Ovary (tissue), 9 donors: ENCODE measurements around the gene IFNA16. TPM values are rescaled to one million over a fixed set of nuclear protein-coding genes. Genes with fewer than 3 reads are reported as not detected.
"Not testable (repeated sequence)": the region's sequence is repeated elsewhere in the genome, so short reads cannot be mapped to it uniquely, and the experiment has no call there.

Experiments
- DNase-seq, 5 donors: peaks; one replicate each; pipeline ENCODE4 v3.0.0-alpha.2; 2019 to 2020
- H3K27ac ChIP-seq, 2 donors: fragments of 200-600 bp; one replicate each; pipeline versions ENCODE4 v1.5.1 to v1.8.0; 2019 to 2022
- H3K27me3 ChIP-seq: fragments of 200-600 bp; one replicate; pipeline ENCODE4 v1.8.0; 2022
- H3K36me3 ChIP-seq: fragments of 200-600 bp; sonication (generic); one replicate; pipeline ENCODE4 v1.5.1; 2019
- H3K4me1 ChIP-seq: one replicate; pipeline ENCODE4 v1.8.1; 2013; ENCODE audit warnings: mild to moderate bottlenecking, moderate library complexity; ENCODE audit not compliant: insufficient read depth
- H3K4me3 ChIP-seq: fragments of 200-600 bp; sonication (generic); one replicate; pipeline ENCODE4 v1.5.1; 2017
- H3K9me3 ChIP-seq, 2 donors: fragments of 200-600 bp in 1 of 2; sonication (generic) in 1 of 2; one replicate each; pipeline versions ENCODE4 v1.5.1 to v1.8.1; 2013 to 2019; ENCODE audit warnings: mild to moderate bottlenecking in 1 of 2, moderate library complexity in 1 of 2
- EP300 ChIP-seq: sonication (generic); formaldehyde crosslinking; IDR thresholded peaks from one replicate; pipeline ENCODE4 v1.6.1; 2017; ENCODE audit warnings: antibody characterized with exemption
- POLR2A ChIP-seq: fragments of 450-650 bp; IDR thresholded peaks from one replicate; pipeline ENCODE4 v1.6.1; 2017; ENCODE audit warnings: antibody characterized with exemption, mild to moderate bottlenecking, moderate library complexity
- WGBS, 3 donors: extraction: QIAGEN DNeasy Blood & Tissue Kit in 1 of 3; methylation state at CpG; one replicate each; pipeline versions ENCODE4 v1.1.5 to v1.1.7; 2013 to 2017; 5-methylcytosine and 5-hydroxymethylcytosine counted together
- intact Hi-C, 4 donors: fragments of 100-400 bp; cut with DNase I; formaldehyde crosslinking; loops; one replicate each; pipeline versions ENCODE4 v1.11.0 to v1.15.1; 2022 to 2023
- polyA plus RNA-seq, 2 donors: library from polyadenylated mRNA; stranded (reverse); fragments of 200-250 nt in 1 of 2; fragments of 350-450 nt in 1 of 2; fragmentation: Illumina TruSeq in 1 of 2; extraction: RNeasy Lipid Tissue Mini Kit (QIAGEN cat#74804) in 1 of 2; gene quantifications; one replicate each; pipeline ENCODE4 v1.2.3, GENCODE V29; 2013 to 2014
- total RNA-seq, 7 donors: library from RNA; depleted of rRNA in 2 of 7; stranded (reverse); fragments of >200 nt in 2 of 7; fragmentation: NEBNext Ultra II Directional in 3 of 7; extraction: Animal tissue kit (Norgen Biotek cat#: 25700) in 3 of 7; gene quantifications; one replicate each; pipeline versions ENCODE4 v1.1.0 to v1.2.4, GENCODE V29; 2016 to 2023
- TF ChIP-seq, protein P1 (sequence below), 3 donors: fragments of 450-650 bp in 2 of 3; fragments of 200-600 bp in 1 of 3; IDR thresholded peaks; one replicate each; pipeline versions ENCODE4 v1.5.1 to v1.8.0; 2016 to 2022; ENCODE audit warnings: antibody characterized with exemption in 3 of 3, mild to moderate bottlenecking in 1 of 3
- donor health status: DM: no; HTN: no; CAD: no; lungs with moderate emphysema.
- donor health status: DM: no; HTN: no; CAD: no.
- donor health status: Bipolar disorder and iron deficiency.
- donor health status: DM: yes; HTN: yes; CAD: no.
- donor health status: DM: no; HTN: no; CAD: no.
- donor health status: DM: yes; HTN: yes; CAD: no.

Gene IFNA16
- total and polyA plus RNA-seq, 9 donors, result not detected

GRCh38 chr9:21174671-21175070 is 42.4 kb downstream of the IFNA16 start:
- Histone ChIP-seq H3K27me3 (no peaks in the 10 kb centered on the region), H3K4me3 (no peak overlapping the region), H3K9me3 (no peaks in the 10 kb centered on the region), H3K36me3 (no peaks in the 10 kb centered on the region), H3K27ac (no peak overlapping the region), H3K4me1 (no peaks in the 10 kb centered on the region)
- DNase-seq, result no peak
- 79 to 86% (median 80%) methylated on average over 2 of the region's 2 CpGs for WGBS, 3 donors
- TF ChIP-seq, protein P1, sequence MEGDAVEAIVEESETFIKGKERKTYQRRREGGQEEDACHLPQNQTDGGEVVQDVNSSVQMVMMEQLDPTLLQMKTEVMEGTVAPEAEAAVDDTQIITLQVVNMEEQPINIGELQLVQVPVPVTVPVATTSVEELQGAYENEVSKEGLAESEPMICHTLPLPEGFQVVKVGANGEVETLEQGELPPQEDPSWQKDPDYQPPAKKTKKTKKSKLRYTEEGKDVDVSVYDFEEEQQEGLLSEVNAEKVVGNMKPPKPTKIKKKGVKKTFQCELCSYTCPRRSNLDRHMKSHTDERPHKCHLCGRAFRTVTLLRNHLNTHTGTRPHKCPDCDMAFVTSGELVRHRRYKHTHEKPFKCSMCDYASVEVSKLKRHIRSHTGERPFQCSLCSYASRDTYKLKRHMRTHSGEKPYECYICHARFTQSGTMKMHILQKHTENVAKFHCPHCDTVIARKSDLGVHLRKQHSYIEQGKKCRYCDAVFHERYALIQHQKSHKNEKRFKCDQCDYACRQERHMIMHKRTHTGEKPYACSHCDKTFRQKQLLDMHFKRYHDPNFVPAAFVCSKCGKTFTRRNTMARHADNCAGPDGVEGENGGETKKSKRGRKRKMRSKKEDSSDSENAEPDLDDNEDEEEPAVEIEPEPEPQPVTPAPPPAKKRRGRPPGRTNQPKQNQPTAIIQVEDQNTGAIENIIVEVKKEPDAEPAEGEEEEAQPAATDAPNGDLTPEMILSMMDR (IDR thresholded peaks at IDR 0.05), result no peak
- no peak for TF ChIP-seq EP300
- no peak for TF ChIP-seq POLR2A
- intact Hi-C loops, result no loop called here

- H3K27ac ChIP-seq, result no peak overlapping the region
- no peaks in the 10 kb centered on the region for H3K4me1 ChIP-seq
- H3K36me3 ChIP-seq, result no peaks in the 10 kb centered on the region
- WGBS, 3 donors, result 81 to 85% (median 85%) methylated on average over 3 of the region's 3 CpGs
- H3K27me3 ChIP-seq, result no peaks in the 10 kb centered on the region
- H3K9me3 ChIP-seq, result no peaks in the 10 kb centered on the region
- H3K4me3 ChIP-seq, result no peak overlapping the region
- intact Hi-C loops, result no loop called here
- TF ChIP-seq, protein P1 (IDR thresholded peaks at IDR 0.05), result no peak
- TF ChIP-seq EP300 (no peak), POLR2A (no peak)
- no peak for DNase-seq
Measured at GRCh38 chr9:21172156-21172555, 45.0 kb downstream of the IFNA16 start.

DNA sequence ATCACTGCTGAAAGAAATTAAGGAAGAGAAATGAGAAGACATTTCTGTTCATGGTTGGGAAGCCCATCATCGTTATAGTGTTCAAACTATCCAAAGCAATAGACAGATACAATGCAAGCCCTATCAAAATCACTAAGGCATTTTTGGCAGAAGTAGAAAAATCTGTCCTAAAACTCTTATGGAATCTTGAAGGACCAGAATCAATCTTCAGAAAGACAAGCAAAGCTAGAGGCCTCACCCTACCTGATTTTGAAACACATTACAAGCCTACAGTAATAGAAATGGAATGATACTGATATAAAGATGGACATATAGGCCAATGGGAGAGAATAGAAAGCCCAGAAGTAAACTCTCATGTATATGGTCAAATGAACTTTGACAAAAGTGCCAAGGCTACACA is 45.8 kb downstream of the IFNA16 start:
- H3K9me3 ChIP-seq, result no peaks in the 10 kb centered on the region
- no peak for DNase-seq
- intact Hi-C loops, result no loop called here
- TF ChIP-seq EP300, result no peak
- TF ChIP-seq, protein P1 (IDR thresholded peaks at IDR 0.05), result no peak
- no peak for TF ChIP-seq POLR2A
- H3K27me3 ChIP-seq, result no peaks in the 10 kb centered on the region
- WGBS, 3 donors, result 73 to 83% (median 82%) methylated on average over 1 of the region's 1 CpG
- H3K4me3 ChIP-seq, result no peak overlapping the region
- no peaks in the 10 kb centered on the region for H3K4me1 ChIP-seq
- H3K27ac ChIP-seq, result no peak overlapping the region
- H3K36me3 ChIP-seq, result no peaks in the 10 kb centered on the region

- H3K27me3 ChIP-seq, H3K4me1 ChIP-seq, H3K27ac ChIP-seq, DNase-seq, H3K36me3 ChIP-seq, intact Hi-C loops, H3K9me3 ChIP-seq, H3K4me3 ChIP-seq: not testable (repeated sequence)
- WGBS, 3 donors, result 17 to 46% (median 23%) methylated on average over 2 of the region's 2 CpGs
Measured at GRCh38 chr9:21166560-21166959, 50.6 kb downstream of the IFNA16 start, which contains the start of gene IFNA21. TSS of gene IFNA21 (minus strand) at chr9:21166660. CDS start at chr9:21166612, 48 bp downstream.

Other genes starting within 250 kb of the IFNA16 start
- 1 to 10 TPM; 3.0 to 5.2 (median 3.7) TPM for gene HACD4, start 185.7 kb downstream of the IFNA16 start, total RNA-seq
- gene HACD4, start 185.7 kb downstream of the IFNA16 start, polyA plus RNA-seq, result 1 to 10 TPM; 2.6 to 4.8 TPM
- not detected for gene IFNB1, start 139.4 kb downstream of the IFNA16 start, total RNA-seq
- not detected for gene IFNB1, start 139.4 kb downstream of the IFNA16 start, polyA plus RNA-seq
- not detected for gene IFNW1, start 75.5 kb downstream of the IFNA16 start, total RNA-seq
- gene IFNW1, start 75.5 kb downstream of the IFNA16 start, polyA plus RNA-seq, result not detected
- not detected for gene IFNA21, start 50.7 kb downstream of the IFNA16 start, total RNA-seq
- not detected for gene IFNA21, start 50.7 kb downstream of the IFNA16 start, polyA plus RNA-seq
- gene IFNA4, start 29.7 kb downstream of the IFNA16 start, total RNA-seq, result not detected
- not detected for gene IFNA4, start 29.7 kb downstream of the IFNA16 start, polyA plus RNA-seq
- not detected for gene IFNA7, start 15.1 kb downstream of the IFNA16 start, total RNA-seq
- not detected for gene IFNA7, start 15.1 kb downstream of the IFNA16 start, polyA plus RNA-seq
- gene IFNA10, start 10.2 kb downstream of the IFNA16 start, total RNA-seq, result not detected
- gene IFNA10, start 10.2 kb downstream of the IFNA16 start, polyA plus RNA-seq, result not detected
- not detected for gene IFNA17, start 10.9 kb upstream of the IFNA16 start, total RNA-seq
- not detected for gene IFNA17, start 10.9 kb upstream of the IFNA16 start, polyA plus RNA-seq
- not detected for gene IFNA14, start 22.7 kb upstream of the IFNA16 start, total RNA-seq
- gene IFNA14, start 22.7 kb upstream of the IFNA16 start, polyA plus RNA-seq, result not detected
- under 1 TPM in 1 of 7 donors, not detected in 6; 0.42 TPM for gene IFNA5, start 88.0 kb upstream of the IFNA16 start, total RNA-seq
- gene IFNA5, start 88.0 kb upstream of the IFNA16 start, polyA plus RNA-seq, result not detected
- gene KLHL9, start 118.1 kb upstream of the IFNA16 start, total RNA-seq, result 10 to 100 TPM; 22.3 to 35.9 (median 29.6) TPM
- gene KLHL9, start 118.1 kb upstream of the IFNA16 start, polyA plus RNA-seq, result 10 to 100 TPM; 14.3 to 22.6 TPM
- not detected for gene IFNA6, start 133.6 kb upstream of the IFNA16 start, total RNA-seq
- under 1 TPM in 1 of 2 donors, not detected in 1; 0.12 TPM for gene IFNA6, start 133.6 kb upstream of the IFNA16 start, polyA plus RNA-seq
- gene IFNA13, start 150.7 kb upstream of the IFNA16 start, total RNA-seq, result not detected
- under 1 TPM in 1 of 2 donors, not detected in 1; 0.12 TPM for gene IFNA13, start 150.7 kb upstream of the IFNA16 start, polyA plus RNA-seq
- gene IFNA2, start 168.1 kb upstream of the IFNA16 start, total RNA-seq, result not detected
- gene IFNA2, start 168.1 kb upstream of the IFNA16 start, polyA plus RNA-seq, result not detected
- not detected for gene IFNA8, start 191.8 kb upstream of the IFNA16 start, total RNA-seq
- gene IFNA8, start 191.8 kb upstream of the IFNA16 start, polyA plus RNA-seq, result not detected
- not detected for gene IFNA1, start 223.1 kb upstream of the IFNA16 start, total RNA-seq
- not detected for gene IFNA1, start 223.1 kb upstream of the IFNA16 start, polyA plus RNA-seq